SK-N-SH treated with all-trans-retinoic acid at 6 μM for 48 hours (cell line): ENCODE data around the gene DPF3.

Experiments used
- ATAC-seq: fragments of 200-7000 bp; cut with Tn5 transposase; 3 replicates; pipeline ENCODE4 v1.9.1; 2020; ENCODE audit warnings: mild to moderate bottlenecking, moderate library complexity
- ARNTL ChIP-seq: fragments of 450-650 bp; formaldehyde crosslinking; IDR thresholded peaks from 2 replicates; pipeline ENCODE4 v1.5.0; 2020; ENCODE audit warnings: low read depth, mild to moderate bottlenecking, moderate library complexity, borderline replicate concordance
- BACH2 ChIP-seq: fragments of 250-450 bp; sonication (Bioruptor Pico); IDR thresholded peaks from 2 replicates; pipeline ENCODE4 v1.9.0; 2021; ENCODE audit warnings: mild to moderate bottlenecking, borderline replicate concordance
- CREB5 ChIP-seq: fragments of 250-450 bp; sonication (Bioruptor Pico); IDR thresholded peaks from 2 replicates; pipeline ENCODE4 v1.5.1; 2020; ENCODE audit warnings: low read depth, mild to moderate bottlenecking, moderate library complexity
- CSDC2 ChIP-seq: fragments of 250-450 bp; sonication (Bioruptor Pico); IDR thresholded peaks from 2 replicates; pipeline ENCODE4 v1.5.0; 2020; ENCODE audit warnings: mild to moderate bottlenecking, moderate library complexity
- CSRNP3 ChIP-seq: fragments of 250-450 bp; sonication (Bioruptor Pico); IDR thresholded peaks from 2 replicates; pipeline ENCODE4 v1.5.1; 2021; ENCODE audit warnings: mild to moderate bottlenecking, moderate library complexity
- ESRRG ChIP-seq: fragments of 250-450 bp; sonication (Bioruptor Pico); IDR thresholded peaks from 2 replicates; pipeline ENCODE4 v1.6.1; 2021; ENCODE audit warnings: mild to moderate bottlenecking
- GLIS3 ChIP-seq: fragments of 250-450 bp; sonication (Bioruptor Pico); IDR thresholded peaks from 2 replicates; pipeline ENCODE4 v1.5.0; 2020; ENCODE audit warnings: mild to moderate bottlenecking, moderate library complexity
- ISL1 ChIP-seq: fragments of 250-450 bp; sonication (Bioruptor Pico); IDR thresholded peaks from 2 replicates; pipeline ENCODE4 v2.1.2; 2022; ENCODE audit warnings: mild to moderate bottlenecking, moderate library complexity
- OSR1 ChIP-seq: fragments of 250-450 bp; sonication (Bioruptor Pico); IDR thresholded peaks from 2 replicates; pipeline ENCODE4 v1.8.0; 2022; ENCODE audit warnings: moderate library complexity, mild to moderate bottlenecking, inconsistent platforms
- PATZ1 ChIP-seq: fragments of 250-450 bp; sonication (Bioruptor Pico); IDR thresholded peaks from 2 replicates; pipeline ENCODE4 v1.8.0; 2020; ENCODE audit warnings: mild to moderate bottlenecking, moderate library complexity, borderline replicate concordance
- POU6F1 ChIP-seq: fragments of 250-450 bp; sonication (Bioruptor Pico); IDR thresholded peaks from 2 replicates; pipeline ENCODE4 v1.8.0; 2021; ENCODE audit warnings: low read depth, mild to moderate bottlenecking, moderate library complexity, borderline replicate concordance
- PPARA ChIP-seq: fragments of 250-450 bp; sonication (Bioruptor Pico); IDR thresholded peaks from 2 replicates; pipeline ENCODE4 v1.5.0; 2020; ENCODE audit warnings: mild to moderate bottlenecking, borderline replicate concordance
- RARB ChIP-seq: fragments of 250-450 bp; sonication (Bioruptor Pico); IDR thresholded peaks from 2 replicates; pipeline ENCODE4 v1.8.0; 2021; ENCODE audit warnings: mild to moderate bottlenecking, moderate library complexity
- SNAI2 ChIP-seq: fragments of 250-450 bp; sonication (Bioruptor Pico); IDR thresholded peaks from 2 replicates; pipeline ENCODE4 v1.5.0; 2020; ENCODE audit warnings: mild to moderate bottlenecking, moderate library complexity
- TCF4 ChIP-seq: fragments of 250-450 bp; sonication (Bioruptor Pico); IDR thresholded peaks from 2 replicates; pipeline ENCODE4 v1.8.0; 2021; ENCODE audit warnings: mild to moderate bottlenecking, moderate library complexity, borderline replicate concordance
- TOX ChIP-seq: fragments of 250-450 bp; sonication (Bioruptor Pico); IDR thresholded peaks from 2 replicates; pipeline ENCODE4 v1.8.0; 2021; ENCODE audit warnings: mild to moderate bottlenecking, moderate library complexity, borderline replicate concordance
- TSHZ2 ChIP-seq: fragments of 250-450 bp; sonication (Bioruptor Pico); IDR thresholded peaks from 2 replicates; pipeline ENCODE4 v1.5.0; 2020; ENCODE audit warnings: mild to moderate bottlenecking, moderate library complexity
- ZC3H10 ChIP-seq: fragments of 250-450 bp; sonication (Bioruptor Pico); IDR thresholded peaks from 2 replicates; pipeline ENCODE4 v1.5.1; 2021; ENCODE audit warnings: mild to moderate bottlenecking, moderate library complexity
- ZFP3 ChIP-seq: fragments of 250-450 bp; sonication (Bioruptor Pico); IDR thresholded peaks from 2 replicates; pipeline ENCODE4 v1.5.0; 2020; ENCODE audit warnings: mild to moderate bottlenecking, moderate library complexity
- ZFP30 ChIP-seq: fragments of 450-650 bp; formaldehyde crosslinking; IDR thresholded peaks from 2 replicates; pipeline ENCODE4 v1.5.0; 2022; ENCODE audit warnings: mild to moderate bottlenecking, moderate library complexity
- ZNF565 ChIP-seq: fragments of 450-650 bp; formaldehyde crosslinking; conservative IDR thresholded peaks from 2 replicates; pipeline ENCODE4 v1.5.0; 2020; ENCODE audit warnings: low read depth, mild to moderate bottlenecking, moderate library complexity
- ZNF70 ChIP-seq: fragments of 450-650 bp; formaldehyde crosslinking; IDR thresholded peaks from 2 replicates; pipeline ENCODE4 v1.5.0; 2020; ENCODE audit warnings: mild to moderate bottlenecking, moderate library complexity
- ZNF8 ChIP-seq: fragments of 450-650 bp; formaldehyde crosslinking; IDR thresholded peaks from 2 replicates; pipeline ENCODE4 v1.5.0; 2020; ENCODE audit warnings: mild to moderate bottlenecking, moderate library complexity

Gene DPF3

GRCh38 chr14:72652179-72652578, 241.7 kb downstream of the DPF3 start:
- TF ChIP-seq TSHZ2 (CRISPR knock-in tag) (no peak), CREB5 (no peak), SNAI2 (CRISPR knock-in tag) (no peak), ZNF70 (CRISPR knock-in tag) (no peak), PATZ1 (no peak), ZFP30 (CRISPR knock-in tag) (no peak), ZNF565 (CRISPR knock-in tag) (no peak), POU6F1 (CRISPR knock-in tag) (no peak), BACH2 (no peak), OSR1 (CRISPR knock-in tag) (no peak), ZC3H10 (CRISPR knock-in tag) (no peak), CSDC2 (CRISPR knock-in tag) (no peak), ZFP3 (CRISPR knock-in tag) (no peak), ARNTL (no peak), ZNF8 (no peak), ESRRG (CRISPR knock-in tag) (no peak), TCF4 (no peak), RARB (CRISPR knock-in tag) (no peak), GLIS3 (CRISPR knock-in tag) (no peak)
- no peak; the same call in 2 of the 3 replicates for ATAC-seq

GRCh38 chr14:72651714-72652113, 242.2 kb downstream of the DPF3 start:
- TF ChIP-seq POU6F1 (CRISPR knock-in tag) (no peak), GLIS3 (CRISPR knock-in tag) (no peak), SNAI2 (CRISPR knock-in tag) (no peak), ZFP3 (CRISPR knock-in tag) (no peak), ZNF70 (CRISPR knock-in tag) (no peak), TOX (CRISPR knock-in tag) (no peak), CSDC2 (CRISPR knock-in tag) (no peak), CSRNP3 (CRISPR knock-in tag) (no peak), ESRRG (CRISPR knock-in tag) (no peak)

GRCh38 chr14:72651081-72651480, 242.8 kb downstream of the DPF3 start:
- TF ChIP-seq TOX (CRISPR knock-in tag) (no peak), ISL1 (CRISPR knock-in tag) (no peak), PPARA (CRISPR knock-in tag) (no peak), SNAI2 (CRISPR knock-in tag) (no peak), ESRRG (CRISPR knock-in tag) (no peak), CSRNP3 (CRISPR knock-in tag) (no peak), ARNTL (no peak), ZC3H10 (CRISPR knock-in tag) (no peak), TCF4 (no peak)
- ATAC-seq = peak; percentile 60

More at GRCh38 chr14:72651714-72652113, 242.2 kb downstream of the DPF3 start:
- peak; percentile 41 for ATAC-seq
